ENCODE results near the gene RIC3. TPM values are rescaled to one million over a fixed set of nuclear protein-coding genes. Genes with fewer than 3 reads are reported as not detected.

RIC3 gene
- total RNA-seq, 1 donor from 2014 or later, result 12.0 TPM

- Mint-ChIP-seq H3K9me3 (no peaks in the 10 kb centered on the region), H3K27me3 (peaks cover 3% of the 10 kb centered on the region), H3K27ac (no peak overlapping the region), H3K36me3 (no peaks in the 10 kb centered on the region), H3K4me1 (ENCODE audit: unreplicated experiment) (peaks cover 29% of the 10 kb centered on the region), H3K4me3 (no peak overlapping the region)
- TF ChIP-seq CTCF (conservative IDR thresholded peaks at IDR 0.05), result no peak
- DNase-seq (ENCODE audit: extremely low spot score, unreplicated experiment), result no peak
These were observed 106.0 kb downstream of the RIC3 start for GRCh38 chr11:8062781-8063257.

GRCh38 chr11:8061555-8062428 lies 107.0 kb downstream of the RIC3 start:
- TF ChIP-seq CTCF (conservative IDR thresholded peaks at IDR 0.05), result no peak
- Mint-ChIP-seq H3K27me3 (no peaks in the 10 kb centered on the region), H3K4me3 (no peak overlapping the region), H3K36me3 (no peaks in the 10 kb centered on the region), H3K27ac (no peak overlapping the region), H3K4me1 (ENCODE audit: unreplicated experiment) (peaks cover 22% of the 10 kb centered on the region), H3K9me3 (no peaks in the 10 kb centered on the region)
- DNase-seq (ENCODE audit: extremely low spot score, unreplicated experiment), result no peak

GRCh38 chr11:8060801-8061554 lies 107.8 kb downstream of the RIC3 start:
- no peak overlapping the region for H3K4me3 Mint-ChIP-seq
- H3K27me3 Mint-ChIP-seq, result no peaks in the 10 kb centered on the region
- no peak overlapping the region for H3K27ac Mint-ChIP-seq
- TF ChIP-seq CTCF (conservative IDR thresholded peaks at IDR 0.05), result no peak
- H3K36me3 Mint-ChIP-seq, result no peaks in the 10 kb centered on the region
- H3K9me3 Mint-ChIP-seq, result no peaks in the 10 kb centered on the region
- peaks cover 19% of the 10 kb centered on the region for H3K4me1 Mint-ChIP-seq (ENCODE audit: unreplicated experiment)
- DNase-seq (ENCODE audit: extremely low spot score, unreplicated experiment), result no peak

- Mint-ChIP-seq H3K36me3 (no peaks in the 10 kb centered on the region), H3K27me3 (no peaks in the 10 kb centered on the region)
These were observed 108.6 kb downstream of the RIC3 start for GRCh38 chr11:8060146-8060719.

More at GRCh38 chr11:8060146-8060719, 108.6 kb downstream of the RIC3 start:
- TF ChIP-seq CTCF (conservative IDR thresholded peaks at IDR 0.05), result no peak
- no peaks in the 10 kb centered on the region for H3K9me3 Mint-ChIP-seq
- peaks cover 19% of the 10 kb centered on the region for H3K4me1 Mint-ChIP-seq (ENCODE audit: unreplicated experiment)
- H3K4me3 Mint-ChIP-seq, result no peak overlapping the region
- DNase-seq (ENCODE audit: extremely low spot score, unreplicated experiment), result no peak
- H3K27ac Mint-ChIP-seq, result peak overlapping the region; percentile 30
